HAP-1 (cell line): ENCODE results near the gene ZBED4.

Source experiments
- DNase-seq, 2 experiments: peaks; one replicate each; pipeline ENCODE4 v3.0.0-alpha.2; 2016 to 2020; ENCODE audit warnings: low spot score in 2 of 2
- H3K27me3 ChIP-seq: fragments of 250-450 bp; sonication (Bioruptor Pico); 2 replicates; pipeline ENCODE4 v1.5.1; 2020; ENCODE audit warnings: low read depth, mild to moderate bottlenecking, moderate library complexity
- H3K36me3 ChIP-seq: fragments of 250-450 bp; sonication (Bioruptor Pico); replicated peaks from 2 replicates; pipeline ENCODE4 v1.5.1; 2020; ENCODE audit warnings: mild to moderate bottlenecking
- H3K4me1 ChIP-seq: fragments of 250-450 bp; sonication (Bioruptor Pico); 2 replicates; pipeline ENCODE4 v1.5.1; 2020; ENCODE audit warnings: mild to moderate bottlenecking
- H3K4me3 ChIP-seq: fragments of 250-450 bp; sonication (Bioruptor Pico); 2 replicates; pipeline ENCODE4 v1.5.1; 2020; ENCODE audit warnings: mild to moderate bottlenecking, moderate library complexity
- H3K9me3 ChIP-seq: fragments of 250-450 bp; sonication (Bioruptor Pico); 2 replicates; pipeline ENCODE4 v1.5.1; 2020; ENCODE audit warnings: mild to moderate bottlenecking, moderate library complexity
- in situ Hi-C: fragments of 300-500 bp; cut with MboI; formaldehyde crosslinking; loops from 3 replicates; pipeline ENCODE4 v1.14.3; 2020; ENCODE audit warnings: low sequenced_read_pairs, inconsistent platforms, mixed read lengths

The ZBED4 gene

GRCh38 chr22:49936018-49936972 is 82.7 kb downstream of the ZBED4 start:
- no peaks in the 10 kb centered on the region for H3K36me3 ChIP-seq
- in situ Hi-C loops = no loop called here
- H3K4me3 ChIP-seq = peak overlapping the region; percentile 32
- H3K27me3 ChIP-seq = no peaks in the 10 kb centered on the region
- peaks cover 4% of the 10 kb centered on the region; the same call in 1 of the 2 replicates for H3K9me3 ChIP-seq
- peak; percentile 74 to 92 for DNase-seq
- peaks cover 11% of the 10 kb centered on the region for H3K4me1 ChIP-seq

- DNase-seq = no peak
- H3K27me3 ChIP-seq = no peaks in the 10 kb centered on the region
- H3K36me3 ChIP-seq = no peaks in the 10 kb centered on the region
- H3K4me3 ChIP-seq = no peak overlapping the region
- in situ Hi-C loops = no loop called here
- peaks cover 4% of the 10 kb centered on the region; the same call in 1 of the 2 replicates for H3K9me3 ChIP-seq
- H3K4me1 ChIP-seq = peaks cover 11% of the 10 kb centered on the region
Measured at GRCh38 chr22:49936973-49937757, 83.5 kb downstream of the ZBED4 start.

GRCh38 chr22:49937758-49938564 is 84.3 kb downstream of the ZBED4 start:
- DNase-seq = no peak
- Histone ChIP-seq H3K4me3 (no peak overlapping the region), H3K4me1 (peaks cover 11% of the 10 kb centered on the region), H3K9me3 (peaks cover 4% of the 10 kb centered on the region; the same call in 1 of the 2 replicates), H3K27me3 (no peaks in the 10 kb centered on the region), H3K36me3 (no peaks in the 10 kb centered on the region)
- in situ Hi-C loops = no loop called here

GRCh38 chr22:49938565-49939136 is 85.0 kb downstream of the ZBED4 start:
- no peak for DNase-seq
- Histone ChIP-seq H3K9me3 (peaks cover 4% of the 10 kb centered on the region; the same call in 1 of the 2 replicates), H3K27me3 (no peaks in the 10 kb centered on the region), H3K4me3 (no peak overlapping the region), H3K4me1 (peaks cover 11% of the 10 kb centered on the region), H3K36me3 (no peaks in the 10 kb centered on the region)
- in situ Hi-C loops = no loop called here
